GM12878 (cell line): ENCODE measurements around the gene DCAF15.

ENCODE experiments used
- CBX3 ChIP-seq: fragments of 200-600 bp; sonication (generic); IDR thresholded peaks from 2 replicates; pipeline ENCODE4 v1.6.1; 2016; ENCODE audit warnings: low read depth, borderline replicate concordance
- CHD2 ChIP-seq: IDR thresholded peaks from 2 replicates; pipeline ENCODE4 v1.6.1; 2011; ENCODE audit warnings: low read depth, low read length, improper control_type of control experiment, borderline replicate concordance
- CTCF ChIP-seq, 3 experiments: IDR thresholded peaks in 2 of 3; conservative IDR thresholded peaks in 1 of 3; 2 replicates each; pipeline ENCODE4 v1.5.1; 2011; ENCODE audit warnings: low read depth in 3 of 3, low read length in 3 of 3, mild to moderate bottlenecking in 3 of 3, control low read depth in 2 of 3, moderate library complexity in 2 of 3, inconsistent platforms in 1 of 3, mixed read lengths in 1 of 3; ENCODE audit not compliant: control insufficient read depth in 2 of 3, insufficient read depth in 1 of 3; ENCODE audit errors: extremely low read depth in 1 of 3
- DPF2 ChIP-seq: fragments of 450-650 bp; IDR thresholded peaks from 2 replicates; pipeline ENCODE4 v1.6.1; 2017; ENCODE audit warnings: mild to moderate bottlenecking
- EZH2 ChIP-seq: IDR thresholded peaks from 2 replicates; pipeline ENCODE4 v1.6.1; 2012; ENCODE audit warnings: low read depth, mild to moderate bottlenecking, control low read depth, inconsistent platforms, low read length, borderline replicate concordance; ENCODE audit not compliant: control insufficient read depth
- RAD51 ChIP-seq: fragments of 450-650 bp; IDR thresholded peaks from 2 replicates; pipeline ENCODE4 v1.6.1; 2016; ENCODE audit warnings: moderate library complexity, mild to moderate bottlenecking, inconsistent platforms
- TAF1 ChIP-seq: IDR thresholded peaks from 2 replicates; pipeline ENCODE4 v1.6.1; 2011; ENCODE audit warnings: mild to moderate bottlenecking, low read depth, low read length, borderline replicate concordance
- ZNF274 ChIP-seq: IDR thresholded peaks from one replicate; pipeline ENCODE4 v1.8.0; 2011; ENCODE audit not compliant: insufficient read length, insufficient read depth
- TF ChIP-seq, protein P1 (sequence below): IDR thresholded peaks from 2 replicates; pipeline ENCODE4 v1.6.1; 2012; ENCODE audit warnings: low read depth, low read length, improper control_type of control experiment

DNA sequence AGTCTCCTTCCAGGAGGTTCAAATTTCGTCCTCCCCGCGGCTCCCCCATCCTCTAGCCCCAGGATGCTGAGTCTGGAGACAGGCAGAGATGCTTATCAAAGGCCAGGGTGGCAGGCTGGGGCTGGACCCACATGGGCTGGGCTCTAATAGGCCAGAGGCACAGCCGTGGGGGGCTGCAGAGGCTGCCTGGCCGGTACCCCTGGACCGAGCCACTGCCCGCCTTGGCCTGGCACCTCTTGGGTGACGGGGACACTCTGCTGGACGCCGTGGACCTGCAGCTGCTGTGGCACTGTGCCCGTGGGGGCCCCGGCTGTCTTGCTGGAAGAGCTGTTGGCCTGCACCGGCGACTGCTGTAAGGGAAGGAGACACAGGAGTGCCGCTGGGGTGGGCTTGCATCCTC, 28.0 kb downstream of the DCAF15 start:
- TF ChIP-seq, protein P1, sequence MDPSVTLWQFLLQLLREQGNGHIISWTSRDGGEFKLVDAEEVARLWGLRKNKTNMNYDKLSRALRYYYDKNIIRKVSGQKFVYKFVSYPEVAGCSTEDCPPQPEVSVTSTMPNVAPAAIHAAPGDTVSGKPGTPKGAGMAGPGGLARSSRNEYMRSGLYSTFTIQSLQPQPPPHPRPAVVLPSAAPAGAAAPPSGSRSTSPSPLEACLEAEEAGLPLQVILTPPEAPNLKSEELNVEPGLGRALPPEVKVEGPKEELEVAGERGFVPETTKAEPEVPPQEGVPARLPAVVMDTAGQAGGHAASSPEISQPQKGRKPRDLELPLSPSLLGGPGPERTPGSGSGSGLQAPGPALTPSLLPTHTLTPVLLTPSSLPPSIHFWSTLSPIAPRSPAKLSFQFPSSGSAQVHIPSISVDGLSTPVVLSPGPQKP, result no peak
- TF ChIP-seq CBX3, result no peak
- no peak for TF ChIP-seq EZH2
- TF ChIP-seq CHD2, result no peak
- no peak for TF ChIP-seq RAD51
- TF ChIP-seq CTCF (IDR thresholded peaks at IDR 0.05 in 2 of 3, conservative IDR thresholded peaks at IDR 0.05 in 1 of 3; ENCODE audit: control insufficient read depth in 2 of 3, extremely low read depth in 1 of 3, insufficient read depth in 1 of 3, low read depth in 3 of 3, low read length in 3 of 3), result no peak
- TF ChIP-seq DPF2, result no peak
- no peak for TF ChIP-seq TAF1
- no peak for TF ChIP-seq ZNF274
